HUES6 (cell line): ENCODE measurements around the gene ZNF408.

ENCODE experiments used
- H3K27ac ChIP-seq: 2 replicates; pipeline ENCODE4 v1.7.0; 2013; ENCODE audit warnings: low read depth, mild to moderate bottlenecking, low read length, inconsistent platforms
- H3K27me3 ChIP-seq: 2 replicates; pipeline ENCODE4 v1.6.1; 2013; ENCODE audit warnings: low read length; ENCODE audit not compliant: control insufficient read depth, insufficient read depth
- H3K36me3 ChIP-seq: 2 replicates; pipeline ENCODE4 v1.6.1; 2013; ENCODE audit warnings: low read length; ENCODE audit not compliant: control insufficient read depth, insufficient read depth
- H3K4me1 ChIP-seq: 2 replicates; pipeline ENCODE4 v1.6.1; 2013; ENCODE audit warnings: low read length; ENCODE audit not compliant: control insufficient read depth, insufficient read depth
- H3K4me3 ChIP-seq: 2 replicates; pipeline ENCODE4 v1.5.1; 2013; ENCODE audit warnings: low read depth, low read length
- H3K9ac ChIP-seq: one replicate; pipeline ENCODE4 v1.6.1; 2013; ENCODE audit warnings: mild to moderate bottlenecking, low read length
- H3K9me3 ChIP-seq: 2 replicates; pipeline ENCODE4 v1.6.1; 2013; ENCODE audit warnings: low read depth, low read length; ENCODE audit not compliant: control insufficient read depth, insufficient read depth

Gene ZNF408

GRCh38 chr11:46676436-46677158 is 24.2 kb upstream of the ZNF408 start:
- H3K9me3 ChIP-seq: no peaks in the 10 kb centered on the region
- no peak overlapping the region for H3K4me3 ChIP-seq
- peaks cover 51% of the 10 kb centered on the region for H3K36me3 ChIP-seq
- peaks cover 26% of the 10 kb centered on the region for H3K4me1 ChIP-seq
- no peak overlapping the region for H3K27ac ChIP-seq
- H3K9ac ChIP-seq: no peak overlapping the region
- no peaks in the 10 kb centered on the region for H3K27me3 ChIP-seq

- Histone ChIP-seq H3K4me3 (no peak overlapping the region), H3K27me3 (no peaks in the 10 kb centered on the region), H3K4me1 (peaks cover 26% of the 10 kb centered on the region), H3K9ac (no peak overlapping the region), H3K9me3 (no peaks in the 10 kb centered on the region), H3K27ac (no peak overlapping the region), H3K36me3 (peaks cover 45% of the 10 kb centered on the region)
Measured at GRCh38 chr11:46677169-46677568, 23.7 kb upstream of the ZNF408 start.

DNA sequence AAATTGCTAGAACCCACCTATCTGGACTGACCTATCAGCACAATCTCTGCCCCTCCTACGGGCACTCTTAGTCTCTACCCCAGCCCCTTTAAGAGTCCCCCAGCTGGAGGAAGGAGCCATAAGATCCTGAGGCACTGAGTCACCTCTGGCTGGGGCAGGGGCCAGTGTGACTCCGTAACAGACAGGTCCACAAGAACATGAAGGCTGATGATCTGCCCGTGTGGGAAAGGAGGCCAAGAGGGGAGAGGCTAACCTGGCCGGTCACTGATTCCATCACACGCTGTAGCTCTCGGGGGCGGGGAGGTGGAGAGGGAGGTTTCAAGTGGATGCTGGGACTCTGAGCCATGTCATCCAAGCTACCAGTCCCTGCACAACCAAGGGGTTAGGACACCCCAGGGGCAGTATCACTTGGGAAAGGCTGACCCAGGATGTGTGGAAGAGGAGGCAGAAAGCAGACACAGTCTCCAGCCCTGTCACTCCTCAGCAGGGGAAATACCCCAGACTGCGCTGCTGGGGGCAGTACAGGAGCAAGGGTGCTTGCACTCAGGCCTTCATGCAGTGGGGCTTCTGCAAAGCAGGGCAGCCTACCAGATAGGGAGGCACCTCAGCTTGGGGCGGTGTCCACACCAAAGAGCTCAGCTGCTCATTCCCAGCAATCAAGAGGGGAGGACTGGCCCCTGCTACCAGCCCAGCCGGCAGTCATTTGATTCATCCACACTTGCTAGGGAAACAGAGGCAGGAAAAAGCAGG is 22.7 kb upstream of the ZNF408 start:
- peaks cover 26% of the 10 kb centered on the region for H3K4me1 ChIP-seq
- no peaks in the 10 kb centered on the region for H3K9me3 ChIP-seq
- H3K4me3 ChIP-seq: no peak overlapping the region
- H3K36me3 ChIP-seq: peaks cover 36% of the 10 kb centered on the region
- H3K27ac ChIP-seq: no peak overlapping the region
- H3K9ac ChIP-seq: no peak overlapping the region
- no peaks in the 10 kb centered on the region for H3K27me3 ChIP-seq

DNA sequence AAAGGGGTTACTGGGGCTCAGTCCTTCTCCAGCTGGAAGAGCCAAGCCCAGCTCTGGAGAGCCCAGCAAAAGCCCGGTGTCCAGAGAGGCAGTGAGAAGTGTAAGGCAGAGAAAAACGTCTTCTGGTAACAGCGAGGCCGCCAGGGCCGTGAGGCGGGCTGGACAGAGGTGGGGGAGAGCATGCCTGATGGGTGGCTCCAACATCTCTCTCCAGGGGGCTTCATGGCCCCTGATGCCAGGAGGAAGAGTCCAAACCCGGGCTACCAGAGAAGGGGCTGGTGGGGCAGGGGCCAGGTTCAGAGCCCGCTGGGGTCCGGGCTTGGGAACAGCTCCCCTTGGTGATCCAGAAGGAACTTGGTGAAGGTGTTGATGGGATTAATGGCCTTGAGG is 22.1 kb upstream of the ZNF408 start:
- Histone ChIP-seq H3K27ac (no peak overlapping the region), H3K36me3 (peaks cover 31% of the 10 kb centered on the region), H3K9ac (no peak overlapping the region), H3K4me1 (peaks cover 21% of the 10 kb centered on the region), H3K9me3 (no peaks in the 10 kb centered on the region), H3K4me3 (no peak overlapping the region), H3K27me3 (no peaks in the 10 kb centered on the region)

GRCh38 chr11:46679241-46680163 is 21.3 kb upstream of the ZNF408 start:
- Histone ChIP-seq H3K27ac (no peak overlapping the region), H3K36me3 (peaks cover 31% of the 10 kb centered on the region), H3K4me1 (peaks cover 13% of the 10 kb centered on the region)

DNA sequence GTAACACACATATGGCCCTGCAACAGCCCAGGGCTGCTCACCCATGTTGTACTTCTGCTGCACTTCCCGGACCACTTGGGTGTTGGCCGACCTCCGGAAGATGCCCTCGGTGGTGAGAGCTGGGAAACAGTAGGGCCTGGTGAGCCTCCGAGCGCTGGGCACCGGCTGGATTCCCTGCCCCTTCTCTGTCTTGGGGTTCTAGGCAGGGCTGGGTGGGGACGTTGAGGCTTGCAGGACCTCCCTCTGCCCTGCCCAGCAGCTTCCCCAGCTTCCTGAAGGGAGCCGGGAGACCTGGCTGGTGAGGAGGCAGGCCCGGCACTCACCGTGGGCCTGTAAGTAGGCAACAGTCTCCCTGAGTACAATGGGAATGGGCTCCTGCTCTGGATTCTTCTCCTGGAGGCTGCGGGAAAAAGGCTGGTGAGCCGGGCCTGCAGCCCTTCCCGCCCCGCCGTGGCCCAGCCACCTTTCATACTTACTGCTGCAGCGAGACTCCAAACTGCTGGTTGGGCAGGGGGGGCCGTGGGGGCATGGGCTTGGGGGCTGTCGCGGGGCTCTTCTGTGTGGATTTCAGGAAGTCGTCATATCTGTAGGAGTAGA is 20.6 kb upstream of the ZNF408 start:
- Histone ChIP-seq H3K4me1 (peaks cover 7% of the 10 kb centered on the region), H3K9me3 (no peaks in the 10 kb centered on the region), H3K36me3 (peaks cover 31% of the 10 kb centered on the region), H3K4me3 (no peak overlapping the region), H3K27me3 (no peaks in the 10 kb centered on the region), H3K27ac (no peak overlapping the region), H3K9ac (no peak overlapping the region)

More at GRCh38 chr11:46679241-46680163, 21.3 kb upstream of the ZNF408 start:
- Histone ChIP-seq H3K27me3 (no peaks in the 10 kb centered on the region), H3K9ac (no peak overlapping the region), H3K4me3 (no peak overlapping the region), H3K9me3 (no peaks in the 10 kb centered on the region)

DNA sequence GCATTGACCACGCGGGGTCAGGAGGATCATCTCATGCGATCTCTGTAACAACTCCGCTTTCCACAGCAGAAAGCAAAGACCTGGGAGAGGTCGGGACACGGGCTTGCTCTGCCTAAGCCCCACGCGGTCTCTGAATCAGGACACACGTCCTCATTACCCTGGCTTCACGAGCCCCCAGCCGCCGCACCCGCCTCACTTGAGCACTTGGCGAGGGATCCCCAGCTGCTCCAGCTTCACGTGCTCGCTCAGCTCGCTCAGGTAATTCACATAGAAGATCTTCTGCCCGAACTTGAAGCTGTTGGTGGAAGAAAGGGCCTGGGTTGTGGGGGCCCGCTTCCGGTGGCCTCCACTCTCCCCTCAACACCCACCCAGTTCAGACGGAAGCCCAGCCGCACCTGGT is 20.0 kb upstream of the ZNF408 start:
- H3K9ac ChIP-seq: no peak overlapping the region
- H3K36me3 ChIP-seq: peaks cover 31% of the 10 kb centered on the region
- H3K9me3 ChIP-seq: no peaks in the 10 kb centered on the region
- H3K4me1 ChIP-seq: peaks cover 1% of the 10 kb centered on the region; the same call in 1 of the 2 replicates
- no peak overlapping the region for H3K4me3 ChIP-seq
- H3K27ac ChIP-seq: no peak overlapping the region
- no peaks in the 10 kb centered on the region for H3K27me3 ChIP-seq

GRCh38 chr11:46681814-46682213 is 19.0 kb upstream of the ZNF408 start:
- H3K4me3 ChIP-seq: no peak overlapping the region
- no peak overlapping the region for H3K27ac ChIP-seq
- H3K9me3 ChIP-seq: no peaks in the 10 kb centered on the region
- no peaks in the 10 kb centered on the region for H3K27me3 ChIP-seq
- H3K36me3 ChIP-seq: peaks cover 37% of the 10 kb centered on the region
- no peaks in the 10 kb centered on the region for H3K4me1 ChIP-seq
- no peak overlapping the region for H3K9ac ChIP-seq

DNA sequence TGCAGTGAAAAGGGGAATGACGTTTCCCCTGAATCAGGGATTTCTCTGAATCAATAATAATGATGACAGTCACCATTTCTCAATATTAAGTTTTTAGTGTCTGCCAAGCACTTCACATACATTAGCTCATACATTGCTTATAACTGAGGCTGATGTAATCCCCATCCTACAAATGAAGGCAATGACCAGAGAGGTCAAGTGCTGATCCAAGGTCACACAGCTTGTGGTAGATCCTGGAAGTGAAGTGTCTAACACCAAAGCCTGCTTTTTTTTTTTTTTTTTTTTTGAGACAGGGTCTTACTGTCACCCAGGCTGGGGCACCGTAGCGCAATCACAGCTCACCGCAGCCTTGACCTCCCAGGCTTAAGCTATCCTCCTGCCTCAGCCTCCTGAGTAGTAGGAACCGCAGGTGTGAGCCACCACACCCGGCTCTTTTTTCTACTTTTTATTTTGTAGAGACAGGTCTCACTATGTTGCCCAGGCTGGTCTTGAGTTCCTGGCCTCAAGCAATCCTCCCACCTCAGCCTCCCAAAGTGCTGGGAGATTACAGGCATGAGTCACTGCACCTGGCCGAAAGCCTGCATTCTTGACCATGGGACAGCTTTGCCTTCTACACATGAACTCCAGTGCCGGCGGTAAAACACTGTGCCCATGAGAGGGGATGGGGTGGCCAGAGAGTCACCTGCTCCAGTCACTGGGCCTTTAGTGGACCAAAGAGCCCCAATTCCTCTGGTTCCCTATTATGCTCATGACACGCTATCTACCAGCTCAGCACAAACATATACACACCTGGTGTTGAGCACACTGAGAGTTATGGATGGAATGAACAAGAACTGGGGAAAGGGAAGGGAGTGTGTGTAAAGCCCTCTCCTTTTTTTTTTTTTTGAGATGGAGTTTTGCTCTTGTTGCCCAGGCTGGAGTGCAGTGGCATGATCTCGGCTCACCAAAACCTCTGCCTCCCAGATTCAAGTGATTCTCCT is 17.8 kb upstream of the ZNF408 start:
- Histone ChIP-seq H3K27ac (no peak overlapping the region), H3K36me3 (peaks cover 47% of the 10 kb centered on the region), H3K4me1 (no peaks in the 10 kb centered on the region), H3K9ac (no peak overlapping the region), H3K27me3 (no peaks in the 10 kb centered on the region), H3K4me3 (no peak overlapping the region), H3K9me3 (no peaks in the 10 kb centered on the region)

GRCh38 chr11:46684367-46684766 is 16.5 kb upstream of the ZNF408 start:
- H3K9me3 ChIP-seq: no peaks in the 10 kb centered on the region
- no peaks in the 10 kb centered on the region for H3K27me3 ChIP-seq
- H3K4me3 ChIP-seq: no peak overlapping the region
- H3K27ac ChIP-seq: no peak overlapping the region
- peaks cover 35% of the 10 kb centered on the region for H3K36me3 ChIP-seq
- H3K9ac ChIP-seq: no peak overlapping the region
- no peaks in the 10 kb centered on the region for H3K4me1 ChIP-seq
